KMS-11 (cell line): ENCODE results near the gene UBL7.

ENCODE experiments used
- H2AFZ ChIP-seq: fragments of 200-600 bp; sonication (generic); 2 replicates; pipeline ENCODE4 v1.6.1; 2016; ENCODE audit warnings: antibody characterized with exemption, mixed run types, low read depth
- H3K27ac ChIP-seq: fragments of 200-600 bp; sonication (generic); 2 replicates; pipeline ENCODE4 v1.6.1; 2016; ENCODE audit warnings: mild to moderate bottlenecking, mixed run types
- H3K27me3 ChIP-seq: fragments of 200-600 bp; sonication (generic); 2 replicates; pipeline ENCODE4 v1.6.1; 2017; ENCODE audit warnings: mild to moderate bottlenecking, low read depth, mixed run types, moderate library complexity; ENCODE audit not compliant: insufficient read depth
- H3K36me3 ChIP-seq: fragments of 200-600 bp; sonication (generic); 2 replicates; pipeline ENCODE4 v1.6.1; 2017; ENCODE audit warnings: mild to moderate bottlenecking, mixed run types; ENCODE audit not compliant: insufficient read depth
- H3K4me1 ChIP-seq: fragments of 200-600 bp; sonication (generic); 2 replicates; pipeline ENCODE4 v1.6.1; 2016; ENCODE audit warnings: mild to moderate bottlenecking, low read depth, mixed run types; ENCODE audit not compliant: poor library complexity, severe bottlenecking
- H3K4me2 ChIP-seq: fragments of 200-600 bp; sonication (generic); 2 replicates; pipeline ENCODE4 v1.7.0; 2016; ENCODE audit warnings: mild to moderate bottlenecking, mixed run types
- H3K4me3 ChIP-seq: fragments of 200-600 bp; sonication (generic); IDR thresholded peaks from 2 replicates; pipeline ENCODE4 v1.6.1; 2017; ENCODE audit warnings: low read depth, low read length, mixed read lengths; ENCODE audit not compliant: insufficient read depth
- H3K79me2 ChIP-seq: fragments of 200-600 bp; sonication (generic); 2 replicates; pipeline ENCODE4 v1.6.1; 2016; ENCODE audit warnings: low read depth, mixed run types; ENCODE audit not compliant: insufficient read depth
- H3K9ac ChIP-seq: fragments of 200-600 bp; sonication (generic); 2 replicates; pipeline ENCODE4 v1.6.1; 2016; ENCODE audit warnings: mild to moderate bottlenecking, mixed run types
- H4K20me1 ChIP-seq: fragments of 200-600 bp; sonication (generic); 2 replicates; pipeline ENCODE4 v1.6.1; 2016; ENCODE audit warnings: mild to moderate bottlenecking, mixed run types; ENCODE audit not compliant: insufficient read depth
- TF ChIP-seq, protein P1 (sequence below): fragments of 200-600 bp; sonication (generic); conservative IDR thresholded peaks from 2 replicates; pipeline ENCODE4 v1.6.1; 2017; ENCODE audit warnings: low read depth, mild to moderate bottlenecking, antibody characterized with exemption, low read length, moderate library complexity, mixed read lengths

Gene UBL7

GRCh38 chr15:74460871-74461846, at the start of gene UBL7:
Gene UBL7, minus strand, starts transcription at chr15:74461160. Its CDS starts 2,293 bp downstream, at chr15:74458867.
- H3K9ac ChIP-seq: peak within 1 kb of the TSS; percentile 68
- no peaks in the 10 kb centered on the region for H4K20me1 ChIP-seq
- peaks cover 17% of the 10 kb centered on the region; the same call in 1 of the 2 replicates for H3K79me2 ChIP-seq
- no peaks in the 10 kb centered on the region for H3K27me3 ChIP-seq
- H3K4me2 ChIP-seq: peak within 1 kb of the TSS; percentile 85
- H3K4me3 ChIP-seq: peak within 1 kb of the TSS; percentile 38
- no peaks in the 10 kb centered on the region for H3K36me3 ChIP-seq
- peak within 1 kb of the TSS; percentile 68 for H3K27ac ChIP-seq
- TF ChIP-seq, protein P1, sequence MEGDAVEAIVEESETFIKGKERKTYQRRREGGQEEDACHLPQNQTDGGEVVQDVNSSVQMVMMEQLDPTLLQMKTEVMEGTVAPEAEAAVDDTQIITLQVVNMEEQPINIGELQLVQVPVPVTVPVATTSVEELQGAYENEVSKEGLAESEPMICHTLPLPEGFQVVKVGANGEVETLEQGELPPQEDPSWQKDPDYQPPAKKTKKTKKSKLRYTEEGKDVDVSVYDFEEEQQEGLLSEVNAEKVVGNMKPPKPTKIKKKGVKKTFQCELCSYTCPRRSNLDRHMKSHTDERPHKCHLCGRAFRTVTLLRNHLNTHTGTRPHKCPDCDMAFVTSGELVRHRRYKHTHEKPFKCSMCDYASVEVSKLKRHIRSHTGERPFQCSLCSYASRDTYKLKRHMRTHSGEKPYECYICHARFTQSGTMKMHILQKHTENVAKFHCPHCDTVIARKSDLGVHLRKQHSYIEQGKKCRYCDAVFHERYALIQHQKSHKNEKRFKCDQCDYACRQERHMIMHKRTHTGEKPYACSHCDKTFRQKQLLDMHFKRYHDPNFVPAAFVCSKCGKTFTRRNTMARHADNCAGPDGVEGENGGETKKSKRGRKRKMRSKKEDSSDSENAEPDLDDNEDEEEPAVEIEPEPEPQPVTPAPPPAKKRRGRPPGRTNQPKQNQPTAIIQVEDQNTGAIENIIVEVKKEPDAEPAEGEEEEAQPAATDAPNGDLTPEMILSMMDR: no peak
- H3K4me1 ChIP-seq: peaks cover 29% of the 10 kb centered on the region
- H2AFZ ChIP-seq: peak within 1 kb of the TSS; percentile 98

DNA sequence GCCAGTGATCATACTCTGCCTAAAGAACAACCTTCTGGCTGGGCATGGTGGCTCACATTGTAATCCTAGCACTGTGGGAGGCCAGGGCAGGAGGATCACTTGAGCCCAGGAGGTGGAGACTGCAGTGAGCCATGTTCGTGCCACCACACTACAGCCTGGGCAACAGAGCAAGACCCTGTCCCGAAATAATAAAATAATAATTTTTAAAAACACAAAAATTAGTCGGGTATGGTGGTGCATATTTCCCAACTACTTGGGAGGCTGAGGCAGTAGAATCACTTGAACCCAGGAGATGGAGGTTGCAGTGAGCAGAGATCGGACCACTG, 45.5 kb upstream of the UBL7 start:
- no peak overlapping the region for H3K27ac ChIP-seq
- H3K4me2 ChIP-seq: no peak overlapping the region
- H2AFZ ChIP-seq: no peak overlapping the region
- no peaks in the 10 kb centered on the region for H3K27me3 ChIP-seq
- H3K4me1 ChIP-seq: peaks cover 8% of the 10 kb centered on the region
- H3K9ac ChIP-seq: no peak overlapping the region
- H3K79me2 ChIP-seq: no peaks in the 10 kb centered on the region
- H4K20me1 ChIP-seq: no peaks in the 10 kb centered on the region
- TF ChIP-seq, protein P1: no peak
- H3K4me3 ChIP-seq: no peak overlapping the region
- no peaks in the 10 kb centered on the region for H3K36me3 ChIP-seq

GRCh38 chr15:74505837-74506514, 45.0 kb upstream of the UBL7 start:
- peaks cover 3% of the 10 kb centered on the region for H3K4me1 ChIP-seq
- no peak overlapping the region for H2AFZ ChIP-seq
- TF ChIP-seq, protein P1: no peak
- H3K36me3 ChIP-seq: no peaks in the 10 kb centered on the region
- H3K27ac ChIP-seq: no peak overlapping the region
- H3K9ac ChIP-seq: no peak overlapping the region
- no peaks in the 10 kb centered on the region for H3K79me2 ChIP-seq
- no peak overlapping the region for H3K4me2 ChIP-seq
- H3K4me3 ChIP-seq: no peak overlapping the region
- H3K27me3 ChIP-seq: no peaks in the 10 kb centered on the region
- H4K20me1 ChIP-seq: no peaks in the 10 kb centered on the region

GRCh38 chr15:74504836-74505235, 43.9 kb upstream of the UBL7 start:
- no peak overlapping the region for H3K4me2 ChIP-seq
- H3K27me3 ChIP-seq: no peaks in the 10 kb centered on the region
- no peaks in the 10 kb centered on the region for H3K79me2 ChIP-seq
- H3K4me3 ChIP-seq: no peak overlapping the region
- no peak overlapping the region for H3K9ac ChIP-seq
- TF ChIP-seq, protein P1: no peak
- H3K36me3 ChIP-seq: no peaks in the 10 kb centered on the region
- H3K27ac ChIP-seq: no peak overlapping the region
- no peaks in the 10 kb centered on the region for H4K20me1 ChIP-seq
- no peak overlapping the region for H2AFZ ChIP-seq
- no peaks in the 10 kb centered on the region for H3K4me1 ChIP-seq
